ENCODE data around the gene ALK.

GRCh38 chr2:29850794-29851193 is 70.6 kb downstream of the ALK start:
- TF ChIP-seq, protein P1, sequence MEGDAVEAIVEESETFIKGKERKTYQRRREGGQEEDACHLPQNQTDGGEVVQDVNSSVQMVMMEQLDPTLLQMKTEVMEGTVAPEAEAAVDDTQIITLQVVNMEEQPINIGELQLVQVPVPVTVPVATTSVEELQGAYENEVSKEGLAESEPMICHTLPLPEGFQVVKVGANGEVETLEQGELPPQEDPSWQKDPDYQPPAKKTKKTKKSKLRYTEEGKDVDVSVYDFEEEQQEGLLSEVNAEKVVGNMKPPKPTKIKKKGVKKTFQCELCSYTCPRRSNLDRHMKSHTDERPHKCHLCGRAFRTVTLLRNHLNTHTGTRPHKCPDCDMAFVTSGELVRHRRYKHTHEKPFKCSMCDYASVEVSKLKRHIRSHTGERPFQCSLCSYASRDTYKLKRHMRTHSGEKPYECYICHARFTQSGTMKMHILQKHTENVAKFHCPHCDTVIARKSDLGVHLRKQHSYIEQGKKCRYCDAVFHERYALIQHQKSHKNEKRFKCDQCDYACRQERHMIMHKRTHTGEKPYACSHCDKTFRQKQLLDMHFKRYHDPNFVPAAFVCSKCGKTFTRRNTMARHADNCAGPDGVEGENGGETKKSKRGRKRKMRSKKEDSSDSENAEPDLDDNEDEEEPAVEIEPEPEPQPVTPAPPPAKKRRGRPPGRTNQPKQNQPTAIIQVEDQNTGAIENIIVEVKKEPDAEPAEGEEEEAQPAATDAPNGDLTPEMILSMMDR (conservative IDR thresholded peaks at IDR 0.05) = no peak
- TF ChIP-seq ZFX (IDR thresholded peaks at IDR 0.05) = no peak
